ENCODE results near the gene AKR1B1.

Gene AKR1B1

DNA sequence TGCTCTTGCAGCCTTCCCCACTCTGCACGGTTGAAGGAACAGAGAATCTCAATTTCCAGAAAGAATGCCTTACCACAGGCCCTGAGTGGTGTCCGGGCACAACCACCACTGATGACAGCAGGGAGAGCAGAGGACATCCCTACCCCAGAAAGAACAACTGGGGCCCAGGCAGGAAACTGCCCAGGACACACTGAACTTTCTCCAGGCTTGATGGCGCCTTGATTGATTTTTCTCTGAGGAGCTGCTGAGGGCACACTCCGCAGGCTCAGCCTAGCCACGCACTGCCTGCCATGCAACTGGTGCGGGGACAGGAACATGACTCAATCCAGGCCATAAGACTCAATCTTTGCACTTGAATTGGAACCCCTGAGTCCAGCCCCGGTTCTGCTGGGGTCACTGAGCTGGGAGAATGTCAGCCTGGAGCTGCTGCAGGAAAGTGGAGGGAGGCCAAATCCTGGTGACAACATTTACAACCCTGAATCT, 5.9 kb downstream of the AKR1B1 start:
- TF ChIP-seq, protein P1, sequence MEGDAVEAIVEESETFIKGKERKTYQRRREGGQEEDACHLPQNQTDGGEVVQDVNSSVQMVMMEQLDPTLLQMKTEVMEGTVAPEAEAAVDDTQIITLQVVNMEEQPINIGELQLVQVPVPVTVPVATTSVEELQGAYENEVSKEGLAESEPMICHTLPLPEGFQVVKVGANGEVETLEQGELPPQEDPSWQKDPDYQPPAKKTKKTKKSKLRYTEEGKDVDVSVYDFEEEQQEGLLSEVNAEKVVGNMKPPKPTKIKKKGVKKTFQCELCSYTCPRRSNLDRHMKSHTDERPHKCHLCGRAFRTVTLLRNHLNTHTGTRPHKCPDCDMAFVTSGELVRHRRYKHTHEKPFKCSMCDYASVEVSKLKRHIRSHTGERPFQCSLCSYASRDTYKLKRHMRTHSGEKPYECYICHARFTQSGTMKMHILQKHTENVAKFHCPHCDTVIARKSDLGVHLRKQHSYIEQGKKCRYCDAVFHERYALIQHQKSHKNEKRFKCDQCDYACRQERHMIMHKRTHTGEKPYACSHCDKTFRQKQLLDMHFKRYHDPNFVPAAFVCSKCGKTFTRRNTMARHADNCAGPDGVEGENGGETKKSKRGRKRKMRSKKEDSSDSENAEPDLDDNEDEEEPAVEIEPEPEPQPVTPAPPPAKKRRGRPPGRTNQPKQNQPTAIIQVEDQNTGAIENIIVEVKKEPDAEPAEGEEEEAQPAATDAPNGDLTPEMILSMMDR (IDR thresholded peaks at IDR 0.05; ENCODE audit: insufficient read depth, missing control alignments) = no peak
- no peak for DNase-seq (ENCODE audit: insufficient read length, low spot score)
- FAIRE-seq = no peak

DNA sequence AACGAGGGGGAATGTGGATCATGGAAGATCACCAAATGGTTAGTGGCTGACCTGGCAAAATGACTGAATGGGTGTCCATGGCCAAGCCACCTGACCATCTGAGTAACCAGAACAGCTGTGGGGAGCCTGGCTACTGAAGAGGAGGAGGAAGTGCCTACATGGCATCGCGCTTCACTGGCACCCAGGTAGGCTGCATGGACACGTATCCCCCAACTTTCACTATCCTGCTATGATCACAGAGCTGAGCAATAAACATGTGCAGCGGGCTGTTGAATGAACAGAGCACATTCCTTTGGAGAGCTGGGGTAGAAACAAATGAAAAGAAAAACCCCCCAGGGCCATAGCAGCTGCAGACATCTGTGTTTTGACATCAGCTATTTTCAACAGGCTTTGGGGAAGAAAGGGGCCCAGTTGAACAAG, 6.5 kb downstream of the AKR1B1 start:
- no peak for FAIRE-seq
- TF ChIP-seq, protein P1 (IDR thresholded peaks at IDR 0.05; ENCODE audit: insufficient read depth, missing control alignments) = no peak

DNA sequence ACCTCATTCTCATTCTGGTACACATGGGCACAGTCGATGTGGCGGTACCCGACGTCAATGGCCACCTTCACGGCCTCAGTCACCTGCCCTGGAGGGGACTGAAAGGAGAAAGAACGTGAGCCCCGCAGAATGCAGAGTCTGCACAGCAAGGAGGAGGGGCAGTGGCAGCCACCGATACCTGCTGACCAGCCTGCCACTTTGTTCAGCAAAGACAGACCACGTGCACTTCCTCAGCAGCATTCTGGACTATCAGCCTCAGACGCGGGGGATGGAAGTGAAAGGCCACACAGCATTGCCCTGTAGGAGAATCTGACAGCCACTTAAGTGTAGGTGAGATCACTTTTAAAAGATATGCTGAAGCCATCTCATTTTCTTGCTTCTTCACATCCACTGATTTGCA, 7.2 kb downstream of the AKR1B1 start:
- DNase-seq (ENCODE audit: insufficient read length, low spot score) (no peak), FAIRE-seq (no peak)
- TF ChIP-seq, protein P1 (IDR thresholded peaks at IDR 0.05; ENCODE audit: insufficient read depth, missing control alignments) = no peak

More for the DNA sequence above, 6.5 kb downstream of the AKR1B1 start:
- no peak for DNase-seq (ENCODE audit: insufficient read length, low spot score)

DNA sequence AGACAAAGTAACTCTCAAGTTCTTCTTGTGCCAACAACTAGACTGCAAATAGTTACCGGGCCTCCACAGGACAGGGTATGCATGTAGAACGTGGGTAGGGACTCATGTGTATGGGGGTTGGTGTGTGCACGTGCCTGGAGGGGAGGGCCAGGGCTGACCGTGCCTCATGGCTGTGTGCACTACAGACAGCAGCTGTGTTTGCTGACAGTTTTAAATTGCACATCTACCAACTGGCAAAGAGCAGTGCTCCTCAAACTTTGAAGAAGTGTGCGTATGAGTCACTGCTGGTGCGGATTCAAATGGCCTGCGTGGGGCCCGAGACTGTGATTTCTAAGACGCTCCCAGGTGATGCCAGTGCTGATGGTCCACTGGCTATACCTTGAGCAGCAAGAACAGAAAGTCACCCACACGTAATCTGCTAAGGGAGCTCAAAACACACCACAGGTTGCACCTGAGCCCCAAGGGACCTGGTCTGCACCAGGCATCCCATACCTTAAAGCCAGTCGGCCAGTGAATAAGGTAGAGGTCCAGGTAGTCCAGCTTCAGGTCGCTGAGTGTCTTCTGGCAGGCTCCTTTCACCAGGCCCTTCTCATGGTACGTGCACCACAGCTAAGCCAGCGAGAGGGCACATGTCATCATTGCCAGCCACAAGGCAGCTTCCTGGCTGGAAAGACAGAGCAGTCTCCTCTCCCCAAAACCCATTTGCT, 8.5 kb downstream of the AKR1B1 start:
- DNase-seq (ENCODE audit: insufficient read length, low spot score) (no peak), FAIRE-seq (no peak)
- TF ChIP-seq, protein P1 (IDR thresholded peaks at IDR 0.05; ENCODE audit: insufficient read depth, missing control alignments) = no peak

DNA sequence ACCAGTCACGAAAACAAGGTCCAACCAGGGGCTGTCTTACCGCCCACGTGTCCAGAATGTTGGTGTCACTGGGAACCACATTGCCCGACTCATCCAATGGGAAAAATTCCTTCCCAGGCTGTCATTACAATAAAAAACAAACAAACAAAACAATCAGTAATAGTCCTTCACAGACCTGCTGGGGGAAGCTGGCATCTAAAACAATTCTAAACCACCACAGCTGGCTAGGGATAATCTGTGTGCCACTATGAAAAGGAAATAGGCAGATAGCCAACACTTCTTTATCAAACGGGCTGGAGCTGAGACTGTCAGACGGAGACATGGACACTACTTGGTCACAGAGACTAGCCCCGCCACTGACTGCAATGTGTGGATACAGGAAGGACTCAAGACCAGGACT, 9.2 kb downstream of the AKR1B1 start:
- TF ChIP-seq, protein P1 (IDR thresholded peaks at IDR 0.05; ENCODE audit: insufficient read depth, missing control alignments) = no peak
- DNase-seq (ENCODE audit: insufficient read length, low spot score) = no peak
- FAIRE-seq = no peak

DNA sequence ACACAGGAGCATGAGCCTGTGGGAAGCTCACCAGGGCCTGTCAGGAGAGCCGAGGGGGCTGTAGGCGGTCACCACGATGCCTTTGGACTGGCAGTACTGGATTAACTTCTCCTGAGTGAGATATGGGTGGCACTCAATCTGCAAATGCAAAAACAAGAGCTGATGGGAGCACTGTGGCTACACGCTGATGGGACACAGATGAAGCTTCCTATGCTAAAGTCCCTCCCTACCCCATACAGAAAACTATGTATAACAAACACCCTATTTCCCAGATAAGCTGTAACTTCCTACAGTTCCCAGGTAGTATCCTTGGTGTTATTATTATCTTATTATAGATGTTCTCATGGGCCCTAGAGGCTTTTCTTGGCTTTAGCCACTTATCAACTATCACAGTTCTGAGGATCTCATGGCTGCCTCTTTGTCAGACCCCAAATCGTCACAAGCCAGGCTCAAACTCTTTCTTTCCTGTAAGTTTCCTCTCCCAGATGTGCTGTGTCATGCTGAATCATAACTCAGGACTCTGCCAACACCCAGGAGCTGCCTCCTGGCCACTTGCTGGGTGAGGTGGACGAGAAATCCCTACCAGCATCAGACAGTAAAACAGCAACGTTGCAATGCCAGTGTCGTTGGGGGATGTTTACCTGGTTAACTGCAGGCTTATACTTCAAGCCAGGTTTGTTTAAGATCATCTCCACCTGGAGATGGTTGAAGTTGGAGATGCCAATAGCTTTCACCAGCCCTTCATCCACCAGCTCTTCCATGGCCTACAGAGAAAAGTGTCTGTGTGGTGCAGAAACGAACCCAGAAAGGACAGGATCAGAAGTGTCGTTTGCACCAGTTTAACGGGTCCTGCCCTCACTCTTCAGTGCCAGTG, 10.3 kb downstream of the AKR1B1 start:
- DNase-seq (ENCODE audit: insufficient read length, low spot score) = no peak
- FAIRE-seq = no peak
- TF ChIP-seq, protein P1 (IDR thresholded peaks at IDR 0.05; ENCODE audit: insufficient read depth, missing control alignments) = no peak
